HG02840 (cell line): ENCODE measurements around the gene SLC44A3.

Experiments
- ATAC-seq: cut with Tn5 transposase; IDR thresholded peaks from one replicate; pipeline ENCODE4 v1.9.1; 2021; ENCODE audit warnings: mild to moderate bottlenecking, moderate library complexity, moderate number of reproducible peaks; ENCODE audit not compliant: unreplicated experiment, low FRiP score

Gene SLC44A3

DNA sequence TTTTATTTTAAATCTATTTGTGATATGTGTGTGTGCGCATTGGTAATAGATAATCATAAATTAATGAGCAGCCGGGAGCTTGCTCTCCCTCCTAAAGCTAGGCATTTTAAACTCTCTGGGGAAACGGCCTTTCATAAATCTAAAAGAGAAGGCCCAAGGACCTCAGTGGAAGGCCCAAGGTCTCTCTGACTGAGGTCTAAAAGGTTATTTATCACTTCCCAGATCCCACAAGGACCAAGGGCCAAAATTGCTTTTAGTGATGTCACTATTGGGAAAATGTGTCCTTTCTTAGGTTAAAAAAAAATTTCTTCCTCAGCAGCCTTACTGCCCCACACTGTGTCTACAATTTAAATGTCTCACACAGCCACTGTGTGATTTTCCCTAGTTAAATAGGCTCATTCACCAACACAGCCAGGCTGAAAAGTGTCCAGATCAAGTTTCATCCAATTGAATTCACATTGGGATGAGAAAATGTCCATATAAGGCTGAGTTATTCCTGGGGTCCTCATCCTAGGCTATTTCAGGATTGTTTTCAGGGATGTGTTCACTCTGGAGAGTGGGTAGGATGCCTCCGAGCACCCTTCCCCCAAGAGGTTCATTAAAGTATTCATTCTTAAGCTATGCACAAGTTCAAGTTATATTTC is 46.1 kb downstream of the SLC44A3 start:
- no peak for ATAC-seq

- ATAC-seq = no peak
These were observed 50.9 kb downstream of the SLC44A3 start for GRCh38 chr1:94871031-94871430.

DNA sequence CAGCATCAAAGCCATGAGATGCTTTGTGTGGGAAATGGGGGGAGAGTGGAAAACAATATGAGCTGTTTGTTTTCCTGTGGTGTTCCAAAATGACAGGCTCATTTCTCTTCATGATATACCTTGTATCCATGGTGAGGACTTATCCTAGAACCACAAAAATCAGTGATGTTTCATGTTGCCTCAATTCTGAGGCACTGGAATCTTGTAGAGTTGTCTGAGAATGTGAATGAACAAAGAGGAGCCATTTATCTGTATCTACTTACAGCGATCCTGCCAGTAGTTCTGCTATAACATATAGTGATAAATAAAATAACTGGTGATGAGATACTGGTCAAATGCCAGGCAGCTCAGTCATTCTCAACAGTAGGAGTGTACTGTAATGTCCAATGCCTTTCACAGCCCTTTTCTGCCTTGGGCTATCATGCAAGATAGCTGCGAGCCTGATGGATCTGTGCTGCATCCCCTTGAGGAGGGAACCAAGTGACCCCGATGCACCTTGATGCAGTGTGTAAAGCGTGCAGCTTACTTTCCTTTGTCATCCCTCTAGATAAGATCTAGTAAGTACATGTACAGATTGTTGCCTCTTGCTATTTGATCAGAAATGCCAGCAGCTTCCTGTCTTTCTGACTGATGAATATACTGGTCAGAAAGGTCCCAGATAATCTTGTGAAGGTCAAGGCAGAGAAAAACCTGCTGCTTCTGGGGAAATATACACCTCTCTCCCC is 52.8 kb downstream of the SLC44A3 start:
- no peak for ATAC-seq

GRCh38 chr1:94873520-94874351 is 53.6 kb downstream of the SLC44A3 start:
- ATAC-seq = no peak

DNA sequence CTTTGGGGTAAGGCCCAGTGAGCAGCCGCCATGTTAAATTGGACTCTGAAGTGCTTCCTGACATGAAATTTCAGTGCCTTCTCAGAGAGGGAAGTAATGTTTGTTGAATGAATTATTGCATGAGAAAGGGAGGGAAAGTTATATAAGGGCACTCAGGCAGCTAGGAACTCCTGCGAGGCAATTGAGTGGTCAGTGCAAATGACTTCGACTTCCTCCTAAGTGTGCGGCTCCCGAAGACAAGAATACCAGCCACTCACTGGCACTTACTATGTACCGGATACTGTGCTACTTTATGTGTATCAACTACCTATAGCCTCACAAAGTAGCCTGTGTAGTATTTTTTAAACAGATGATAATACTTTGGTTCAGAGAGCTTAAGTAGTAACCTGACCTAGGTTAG is 54.3 kb downstream of the SLC44A3 start:
- ATAC-seq = no peak

DNA sequence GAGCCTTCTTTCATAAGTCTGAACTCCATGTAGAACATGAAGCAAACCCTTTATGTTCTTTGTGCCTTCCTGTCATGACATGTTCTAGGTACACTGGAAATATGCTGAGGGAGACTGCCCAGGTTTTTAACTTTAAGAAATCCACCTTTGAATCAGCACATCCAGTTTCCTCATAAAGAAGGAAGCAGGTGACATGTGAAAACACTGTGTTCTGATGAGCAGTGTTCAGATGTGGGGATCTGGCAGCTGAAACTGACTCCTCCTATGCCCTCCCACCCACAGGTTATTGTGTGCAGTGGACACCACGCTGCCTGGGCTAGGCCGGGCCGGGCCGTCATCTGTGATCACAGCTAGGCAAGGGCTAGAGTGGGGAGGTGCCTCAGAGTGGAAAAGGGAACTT is 55.6 kb downstream of the SLC44A3 start:
- no peak for ATAC-seq

DNA sequence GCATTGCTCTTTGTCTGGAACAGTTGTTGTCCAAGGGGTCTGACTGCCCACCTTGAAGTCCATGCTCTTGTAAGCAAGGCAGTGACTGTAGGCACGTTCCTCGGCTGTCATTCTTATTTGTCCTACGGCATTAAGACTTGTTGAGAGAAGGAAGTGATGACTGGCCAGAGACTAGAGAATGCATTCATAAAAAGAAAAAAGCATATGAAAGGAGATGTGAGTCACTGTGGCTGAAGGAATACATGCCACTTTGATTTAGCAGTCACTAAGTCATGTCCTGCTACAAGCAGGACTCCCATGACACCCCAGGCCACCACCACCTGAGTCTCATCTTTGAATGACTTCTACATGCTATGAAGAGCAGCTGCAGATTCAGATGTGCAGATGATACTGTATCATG is 56.2 kb downstream of the SLC44A3 start:
- ATAC-seq = no peak

DNA sequence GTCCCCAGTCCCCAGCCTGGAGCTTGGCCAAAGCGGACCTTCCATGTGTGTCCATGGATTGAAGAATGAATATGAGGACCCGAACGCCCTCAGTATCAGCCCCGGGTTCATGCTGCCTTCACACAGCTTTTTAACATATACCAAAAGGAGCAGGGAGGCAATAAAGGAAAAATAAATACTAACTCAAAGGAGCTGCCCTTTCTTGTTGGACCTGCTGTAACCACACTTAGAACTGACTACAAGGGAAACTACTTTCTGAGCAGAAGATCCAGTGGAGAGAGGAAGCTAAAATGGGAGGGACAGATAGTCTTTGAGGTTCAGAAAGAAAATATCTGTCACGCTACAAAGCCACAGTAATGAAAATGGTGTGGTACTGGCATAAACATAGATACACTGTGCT is 58.2 kb downstream of the SLC44A3 start:
- ATAC-seq = no peak

DNA sequence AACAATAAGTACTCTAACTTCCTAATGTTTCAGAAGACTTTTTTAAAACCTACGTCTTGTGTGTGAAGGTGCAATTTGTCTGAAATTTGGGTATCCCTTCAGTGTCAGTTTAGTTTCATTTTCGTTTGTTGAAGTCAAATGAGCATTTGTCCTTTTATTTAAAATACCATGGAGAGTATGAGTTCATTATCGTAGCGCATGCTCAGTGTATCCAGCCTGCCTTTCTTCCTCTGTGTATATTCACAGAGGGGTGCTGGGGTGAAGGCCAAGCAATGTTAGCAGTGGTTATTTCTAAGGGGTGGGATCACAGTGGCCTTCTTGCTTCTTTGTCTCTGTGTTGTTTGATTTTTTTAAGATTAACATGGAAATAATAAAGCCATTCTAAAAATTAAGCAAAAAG is 63.5 kb downstream of the SLC44A3 start:
- ATAC-seq = no peak

- no peak for ATAC-seq
These were observed 63.9 kb downstream of the SLC44A3 start for GRCh38 chr1:94884106-94884505.

GRCh38 chr1:94884507-94884906 is 64.3 kb downstream of the SLC44A3 start:
- ATAC-seq = no peak

DNA sequence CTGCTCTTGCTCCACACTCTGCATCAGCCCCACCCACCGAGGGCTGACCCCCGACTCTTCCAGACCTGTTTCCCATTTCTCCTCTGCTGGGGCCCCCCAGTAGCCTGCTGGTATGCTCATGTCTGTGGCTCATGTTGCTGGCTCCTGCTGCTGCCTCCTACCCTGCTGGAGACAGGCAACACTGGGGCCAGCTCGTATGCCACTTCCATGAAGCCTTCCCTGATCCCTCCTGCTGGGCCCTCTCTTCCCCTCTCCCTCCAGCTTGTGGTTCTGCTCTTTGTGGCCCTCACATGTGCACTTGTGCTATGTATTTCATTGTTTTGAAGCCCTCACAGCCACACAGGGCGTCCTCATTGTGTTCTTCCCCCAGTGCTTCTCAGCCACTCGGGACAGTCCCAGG is 66.2 kb downstream of the SLC44A3 start:
- no peak for ATAC-seq

- ATAC-seq = no peak
These were observed 66.9 kb downstream of the SLC44A3 start for GRCh38 chr1:94887106-94887505.

DNA sequence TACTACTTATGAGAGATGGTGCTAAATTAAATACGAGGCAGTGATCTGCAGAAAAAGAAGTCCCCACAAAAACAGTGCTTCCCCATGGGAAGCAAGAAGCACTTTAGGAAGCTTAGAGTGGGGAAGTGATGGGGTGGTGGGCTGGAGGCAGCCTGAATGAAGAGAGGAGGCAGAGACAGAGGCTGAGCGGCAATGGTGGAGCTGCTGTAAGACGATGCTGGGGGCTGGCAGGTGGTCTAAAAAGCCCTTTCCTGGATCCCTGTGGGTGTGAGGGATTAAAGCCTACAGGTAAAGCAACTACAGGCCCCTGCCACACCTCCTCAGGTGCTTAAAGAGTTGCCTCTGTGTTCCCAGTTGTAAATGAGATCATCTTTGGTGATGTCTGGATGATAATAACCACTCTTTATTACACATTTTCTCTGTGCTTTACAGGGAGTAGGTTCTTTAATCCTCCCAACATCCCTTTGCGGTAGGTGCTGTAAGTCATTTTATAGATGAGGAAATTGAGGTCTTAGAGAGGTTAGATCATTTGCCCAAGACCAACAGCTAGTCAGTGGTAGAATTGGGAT is 67.5 kb downstream of the SLC44A3 start:
- ATAC-seq = no peak

- ATAC-seq = no peak
These were observed 68.0 kb downstream of the SLC44A3 start for GRCh38 chr1:94888201-94888600.

DNA sequence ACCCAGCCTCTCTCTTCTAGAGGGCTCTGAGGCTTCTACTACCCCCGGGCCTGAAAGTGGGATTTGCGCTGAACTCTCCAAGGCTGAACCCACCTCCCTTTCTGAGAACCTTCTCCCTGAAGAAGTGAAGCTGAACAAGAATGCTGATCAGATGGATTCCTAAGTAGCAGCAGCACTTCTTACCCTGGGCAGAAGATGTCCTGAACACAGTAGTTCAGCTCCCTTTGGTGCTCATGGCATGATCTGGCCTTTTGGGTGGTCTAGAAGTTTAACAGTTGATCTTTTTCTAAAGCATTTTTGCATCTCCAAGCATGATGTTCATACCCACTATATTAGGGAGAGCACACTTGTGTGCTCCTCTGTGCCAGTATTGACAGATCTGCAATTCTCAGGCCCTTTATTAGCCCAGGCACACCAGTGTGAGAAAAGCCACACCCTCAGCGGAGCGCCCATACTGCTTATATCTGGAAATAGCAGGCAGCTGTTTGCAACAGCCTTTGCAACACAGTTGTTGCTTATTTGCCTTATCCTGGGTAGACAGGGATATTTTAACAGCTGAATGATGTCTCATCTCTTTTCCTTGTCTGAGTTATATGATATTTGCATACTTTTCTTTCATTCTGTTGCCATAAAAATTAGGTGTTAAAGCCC is 72.6 kb downstream of the SLC44A3 start:
- ATAC-seq = no peak

DNA sequence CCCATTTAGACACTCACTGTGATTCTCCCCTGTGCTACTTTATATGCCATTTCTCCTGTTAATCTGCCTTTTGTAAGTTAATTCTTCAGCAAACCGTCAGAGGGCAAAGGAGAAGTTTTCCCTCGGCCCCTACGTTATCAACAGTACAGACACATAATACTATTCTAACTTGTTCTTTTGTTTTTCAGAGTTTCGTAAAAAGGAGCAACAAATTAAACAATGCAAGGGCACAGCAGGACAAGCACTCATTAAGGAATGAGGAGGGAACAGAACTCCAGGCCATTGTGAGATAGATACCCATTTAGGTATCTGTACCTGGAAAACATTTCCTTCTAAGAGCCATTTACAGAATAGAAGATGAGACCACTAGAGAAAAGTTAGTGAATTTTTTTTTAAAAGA is 74.5 kb downstream of the SLC44A3 start:
- ATAC-seq = no peak

DNA sequence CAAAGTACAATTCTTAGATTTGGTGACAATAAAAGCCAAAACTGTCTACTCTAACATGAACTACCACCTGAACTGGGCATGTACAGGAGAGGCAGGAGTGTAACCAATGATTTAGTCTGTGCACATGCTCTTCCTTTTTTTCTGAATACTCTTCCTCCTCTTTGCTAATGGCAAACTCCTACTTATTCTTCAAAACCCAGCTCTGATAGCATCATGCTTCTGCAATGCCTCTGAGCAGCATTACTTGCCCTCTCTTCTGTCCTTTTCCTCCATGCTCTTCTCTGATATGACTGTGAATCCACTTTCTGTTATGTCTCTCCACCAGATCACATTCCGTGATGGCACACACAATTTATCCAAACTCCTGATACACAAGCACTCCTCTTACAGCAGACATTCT is 75.4 kb downstream of the SLC44A3 start:
- ATAC-seq = no peak

- no peak for ATAC-seq
These were observed 78.6 kb downstream of the SLC44A3 start for GRCh38 chr1:94898491-94899385.

DNA sequence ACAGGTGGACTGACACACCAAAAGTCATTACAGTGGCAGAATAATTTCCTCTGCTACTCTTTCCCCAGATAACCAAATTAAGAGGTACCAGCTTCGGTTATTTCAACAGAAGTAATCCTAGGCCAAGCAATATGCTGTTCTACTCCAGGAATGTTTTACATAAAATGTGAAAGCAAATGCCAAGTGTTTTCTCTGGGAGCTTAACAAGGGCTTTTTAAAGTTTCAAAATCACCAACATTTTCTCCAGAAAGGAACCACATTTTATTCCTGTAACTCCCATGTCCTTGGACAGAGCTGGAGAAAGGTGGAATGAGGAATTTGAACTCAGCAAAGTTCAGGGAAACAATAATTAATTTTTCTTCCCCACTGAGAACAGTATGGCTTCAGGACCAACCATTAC is 79.6 kb downstream of the SLC44A3 start:
- no peak for ATAC-seq
